ENCODE results near the gene DIAPH1.

DNA sequence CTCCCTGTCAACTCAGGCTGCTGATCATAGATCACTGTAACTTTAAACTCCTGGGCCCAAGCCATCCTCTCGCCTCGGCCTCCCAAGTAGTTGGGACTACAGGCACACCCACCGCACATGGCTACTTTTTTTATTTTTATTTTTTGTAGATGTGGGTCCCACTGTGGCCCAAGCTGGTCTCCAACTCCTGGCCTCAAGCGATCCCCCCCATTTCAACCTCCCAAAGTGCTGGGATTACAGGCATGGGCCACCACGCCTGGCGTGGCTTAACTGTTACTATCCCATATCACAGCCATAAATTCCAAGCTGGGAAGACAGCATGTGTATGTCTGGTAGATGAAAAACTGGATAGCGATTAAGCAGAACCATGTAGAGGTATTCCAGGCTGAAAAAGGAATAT lies 16.8 kb upstream of the DIAPH1 start:
- TF ChIP-seq POLR2A (IDR thresholded peaks at IDR 0.05) (no peak), POLR2AphosphoS5 (IDR thresholded peaks at IDR 0.05; ENCODE audit: insufficient read depth in 1 of 2, low read depth in 1 of 2) (no peak)
- TF ChIP-seq, protein P1, sequence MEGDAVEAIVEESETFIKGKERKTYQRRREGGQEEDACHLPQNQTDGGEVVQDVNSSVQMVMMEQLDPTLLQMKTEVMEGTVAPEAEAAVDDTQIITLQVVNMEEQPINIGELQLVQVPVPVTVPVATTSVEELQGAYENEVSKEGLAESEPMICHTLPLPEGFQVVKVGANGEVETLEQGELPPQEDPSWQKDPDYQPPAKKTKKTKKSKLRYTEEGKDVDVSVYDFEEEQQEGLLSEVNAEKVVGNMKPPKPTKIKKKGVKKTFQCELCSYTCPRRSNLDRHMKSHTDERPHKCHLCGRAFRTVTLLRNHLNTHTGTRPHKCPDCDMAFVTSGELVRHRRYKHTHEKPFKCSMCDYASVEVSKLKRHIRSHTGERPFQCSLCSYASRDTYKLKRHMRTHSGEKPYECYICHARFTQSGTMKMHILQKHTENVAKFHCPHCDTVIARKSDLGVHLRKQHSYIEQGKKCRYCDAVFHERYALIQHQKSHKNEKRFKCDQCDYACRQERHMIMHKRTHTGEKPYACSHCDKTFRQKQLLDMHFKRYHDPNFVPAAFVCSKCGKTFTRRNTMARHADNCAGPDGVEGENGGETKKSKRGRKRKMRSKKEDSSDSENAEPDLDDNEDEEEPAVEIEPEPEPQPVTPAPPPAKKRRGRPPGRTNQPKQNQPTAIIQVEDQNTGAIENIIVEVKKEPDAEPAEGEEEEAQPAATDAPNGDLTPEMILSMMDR (IDR thresholded peaks at IDR 0.05), result no peak

Measured in vagina (tissue), 2 donors.